ENCODE results near the gene HLA-G.
"Not testable (repeated sequence)": the region's sequence is repeated elsewhere in the genome, so short reads cannot be mapped to it uniquely, and the experiment has no call there.

Gene HLA-G

GRCh38 chr6:29827579-29828470 lies at the start of gene HLA-G:
Gene HLA-G, plus strand, starts transcription at chr6:29827825. Its CDS starts 20 bp downstream, at chr6:29827845.
- no peak for DNase-seq

DNA sequence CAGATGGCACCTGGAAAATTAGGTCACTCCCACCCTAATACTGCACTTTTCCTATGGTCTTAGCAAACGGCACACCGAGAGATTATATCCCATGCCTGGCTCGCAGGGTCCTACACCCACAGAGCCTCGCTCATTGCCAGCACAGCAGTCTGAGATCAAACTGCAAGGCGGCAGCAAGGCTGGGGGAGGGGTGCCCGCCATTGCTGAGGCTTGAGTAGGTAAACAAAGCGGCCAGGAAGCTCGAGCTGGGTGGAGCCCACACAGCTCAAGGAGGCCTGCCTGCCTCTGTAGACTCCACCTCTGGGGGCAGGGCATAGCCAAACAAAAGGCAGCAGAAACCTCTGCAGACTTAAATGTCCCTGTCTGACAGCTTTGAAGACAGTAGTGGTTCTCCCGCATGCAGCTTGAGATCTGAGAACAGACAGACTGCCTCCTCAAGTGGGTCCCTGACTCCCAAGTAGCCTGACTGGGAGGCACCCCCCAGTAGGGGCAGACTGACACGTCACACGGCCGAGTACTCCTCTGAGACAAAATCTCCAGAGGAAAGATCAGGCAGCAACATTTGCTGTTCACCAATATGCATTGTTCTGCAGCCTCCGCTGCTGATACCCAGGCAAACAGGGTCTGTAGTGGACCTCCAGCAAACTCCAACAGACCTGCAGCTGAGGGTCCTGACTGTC lies 47.5 kb upstream of the HLA-G start:
- not testable (repeated sequence) for DNase-seq

- no peak for DNase-seq
Observed at GRCh38 chr6:29789176-29789575, 38.4 kb upstream of the HLA-G start.

- DNase-seq, result no peak
Observed at GRCh38 chr6:29790626-29791025, 37.0 kb upstream of the HLA-G start.

DNA sequence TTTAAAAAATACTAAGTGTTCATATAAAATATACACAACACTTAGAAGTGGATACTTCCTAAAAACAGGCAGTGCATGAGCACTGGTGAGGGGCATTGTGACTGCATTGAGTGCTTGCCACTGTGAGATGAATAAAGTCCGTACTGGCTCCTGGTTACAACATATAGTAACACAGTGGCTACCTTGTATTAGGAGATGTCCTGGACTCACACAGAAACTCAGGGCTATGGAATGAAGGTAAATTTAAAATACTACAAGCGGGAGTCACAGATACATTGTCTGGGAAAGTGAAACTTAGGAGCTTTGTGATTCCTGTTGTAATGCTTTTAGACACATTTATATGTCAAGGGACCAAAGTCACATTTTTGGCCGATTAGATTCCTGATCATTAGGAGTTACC lies 36.5 kb upstream of the HLA-G start:
- DNase-seq, result no peak

DNA sequence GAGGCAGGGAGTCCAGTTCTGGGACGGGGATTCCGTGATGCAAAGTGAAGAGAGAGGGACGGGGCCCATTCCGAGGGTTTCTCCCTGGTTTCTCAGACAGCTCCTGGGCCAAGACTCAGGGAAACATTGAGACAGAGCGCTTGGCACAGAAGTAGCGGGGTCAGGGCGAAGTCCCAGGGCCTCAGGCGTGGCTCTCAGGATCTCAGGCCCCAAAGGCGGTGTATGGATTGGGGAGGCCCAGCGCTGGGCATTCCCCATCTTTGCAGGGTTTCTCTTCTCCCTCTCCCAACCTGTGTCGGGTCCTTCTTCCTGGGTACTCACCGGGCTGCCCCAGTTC lies 35.9 kb upstream of the HLA-G start:
- DNase-seq, result no peak

GRCh38 chr6:29792123-29793035 lies 35.2 kb upstream of the HLA-G start:
- DNase-seq, result peak; percentile 74

DNA sequence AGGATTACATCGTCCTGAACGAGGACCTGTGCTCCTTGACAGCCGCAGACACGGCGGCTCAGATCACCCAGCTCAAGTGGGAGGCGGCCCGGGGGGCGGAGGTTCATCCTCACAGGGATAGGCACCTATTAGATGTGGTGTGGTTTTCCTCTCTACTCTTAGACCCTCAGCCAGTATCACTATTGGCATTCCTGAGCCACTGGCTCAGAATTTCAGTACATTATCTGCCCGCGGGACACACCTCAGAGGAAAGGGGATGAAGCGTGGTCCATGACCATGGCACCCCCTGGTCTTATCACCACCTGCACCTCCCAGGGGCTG lies 34.6 kb upstream of the HLA-G start:
- no peak for DNase-seq

DNA sequence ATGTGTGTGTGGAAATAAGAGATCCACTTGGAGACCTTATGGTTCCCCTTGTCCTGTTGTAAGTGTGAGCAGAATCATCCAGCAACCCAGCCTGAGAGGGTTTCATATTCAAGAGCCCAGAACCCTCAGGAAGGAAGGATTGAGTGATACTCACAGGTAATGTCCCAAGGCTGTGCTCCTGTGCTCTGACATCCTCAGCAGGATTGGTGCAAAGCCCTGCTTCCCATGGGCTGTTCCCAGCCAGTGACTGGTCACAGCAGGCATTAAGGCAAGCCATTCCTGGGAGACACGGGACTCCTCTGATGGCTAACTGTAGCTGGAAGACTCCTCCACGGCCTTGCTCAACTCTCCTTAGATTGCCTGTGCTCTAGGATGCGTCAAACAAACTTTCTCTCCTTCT lies 33.8 kb upstream of the HLA-G start:
- DNase-seq, result no peak

DNA sequence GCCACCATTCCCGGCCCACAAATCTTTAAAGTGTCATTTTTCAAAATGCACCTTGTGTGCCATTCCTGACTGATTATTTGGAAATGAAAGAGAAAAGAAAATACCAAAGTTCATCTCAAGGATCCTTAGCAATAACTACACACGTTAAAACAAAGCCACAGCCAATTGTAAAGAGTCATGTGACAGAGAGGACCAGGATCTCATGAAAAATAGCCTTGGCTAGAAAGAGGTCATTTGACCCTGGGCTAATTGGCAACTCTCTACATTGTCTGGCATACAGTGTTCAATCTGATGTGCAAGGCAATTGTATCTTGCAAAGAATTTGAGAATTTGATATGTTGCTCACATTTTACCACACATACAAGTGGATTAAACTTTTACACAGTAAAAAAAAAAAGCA lies 31.6 kb upstream of the HLA-G start:
- no peak for DNase-seq

DNA sequence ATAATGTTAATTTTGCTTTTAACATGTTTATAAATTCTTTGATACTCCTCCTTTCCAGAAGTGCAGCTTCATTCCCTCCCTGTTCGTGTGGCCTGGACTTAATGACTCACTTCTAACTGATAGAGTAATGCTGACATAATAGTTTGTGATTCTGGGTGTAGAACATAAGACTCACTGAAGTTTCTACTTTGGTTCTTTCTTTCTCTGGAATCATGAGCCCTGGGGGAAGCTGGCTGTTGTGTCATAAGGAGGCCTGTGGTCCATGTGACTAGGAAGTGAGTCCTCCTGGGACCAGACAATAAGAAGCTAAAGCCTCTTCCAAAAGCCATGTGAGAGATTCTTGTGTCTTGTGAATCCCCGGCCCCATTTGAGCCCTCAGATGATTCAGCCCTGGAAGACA lies 30.5 kb upstream of the HLA-G start:
- no peak for DNase-seq

GRCh38 chr6:29797966-29798365 lies 29.7 kb upstream of the HLA-G start:
- no peak for DNase-seq

DNA sequence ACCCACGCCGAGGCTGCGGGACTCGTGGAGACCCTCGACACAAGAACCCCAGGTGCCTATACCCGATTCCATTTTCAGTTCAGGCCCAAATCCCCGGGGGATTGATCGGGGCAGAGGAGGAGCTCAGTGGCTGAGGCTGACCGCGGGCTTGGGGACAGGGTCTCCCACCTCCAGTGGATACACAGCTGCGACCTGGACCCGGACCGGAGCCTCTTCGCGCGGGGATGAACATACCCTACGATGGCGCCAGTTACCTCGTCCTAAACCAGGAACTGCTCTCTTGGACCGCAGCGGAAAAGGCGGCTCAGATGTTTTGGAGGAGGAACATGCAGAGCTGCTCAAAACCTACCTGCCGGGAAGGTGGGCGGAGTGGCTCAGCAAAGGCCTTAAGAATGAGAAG lies 27.4 kb upstream of the HLA-G start:
- no peak for DNase-seq

- DNase-seq, result no peak
Observed at GRCh38 chr6:29806387-29806786, 21.2 kb upstream of the HLA-G start.

- DNase-seq, result no peak
Observed at GRCh38 chr6:29809249-29809648, 18.4 kb upstream of the HLA-G start.

DNA sequence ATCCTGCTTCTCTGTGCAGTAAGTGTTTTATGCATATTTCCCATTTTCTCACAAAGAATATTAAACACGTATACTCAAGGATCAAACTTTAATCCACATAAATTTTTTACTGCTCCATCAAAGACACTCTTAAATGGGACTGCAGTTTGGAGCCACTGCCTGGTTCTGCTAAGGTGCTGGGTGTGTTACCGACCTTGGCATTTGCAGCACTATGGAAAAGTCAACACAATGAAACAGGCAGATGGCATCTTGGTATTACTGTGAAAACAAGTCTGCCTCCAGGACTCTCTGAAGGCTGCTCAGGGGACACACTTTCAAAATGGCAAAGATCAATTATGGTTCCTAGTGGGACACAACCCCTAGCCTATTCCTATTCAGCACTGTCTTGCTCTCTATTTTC lies 17.3 kb upstream of the HLA-G start:
- no peak for DNase-seq

DNA sequence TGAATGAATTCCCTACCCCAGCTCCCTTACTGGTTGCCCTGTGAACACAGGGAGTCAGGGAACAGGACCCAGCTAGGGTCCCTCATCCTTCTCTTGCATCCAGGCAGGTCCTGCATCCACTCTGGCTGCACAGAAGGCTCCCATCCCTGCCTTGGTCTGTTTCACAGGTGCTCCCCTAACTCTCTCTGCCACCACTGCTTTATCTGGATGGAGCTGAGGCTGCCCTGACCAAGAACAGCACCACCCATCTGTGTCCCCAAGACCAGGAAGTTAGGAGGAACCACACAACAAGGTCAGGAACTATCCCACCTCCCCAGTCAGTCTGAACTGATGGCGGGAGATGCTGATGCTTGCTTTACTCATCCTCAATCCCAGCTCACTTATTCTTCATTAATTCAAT lies 16.2 kb upstream of the HLA-G start:
- DNase-seq, result no peak

GRCh38 chr6:29813066-29813465 lies 14.6 kb upstream of the HLA-G start:
- no peak for DNase-seq

- no peak for DNase-seq
Observed at GRCh38 chr6:29813809-29814208, 13.8 kb upstream of the HLA-G start.

DNA sequence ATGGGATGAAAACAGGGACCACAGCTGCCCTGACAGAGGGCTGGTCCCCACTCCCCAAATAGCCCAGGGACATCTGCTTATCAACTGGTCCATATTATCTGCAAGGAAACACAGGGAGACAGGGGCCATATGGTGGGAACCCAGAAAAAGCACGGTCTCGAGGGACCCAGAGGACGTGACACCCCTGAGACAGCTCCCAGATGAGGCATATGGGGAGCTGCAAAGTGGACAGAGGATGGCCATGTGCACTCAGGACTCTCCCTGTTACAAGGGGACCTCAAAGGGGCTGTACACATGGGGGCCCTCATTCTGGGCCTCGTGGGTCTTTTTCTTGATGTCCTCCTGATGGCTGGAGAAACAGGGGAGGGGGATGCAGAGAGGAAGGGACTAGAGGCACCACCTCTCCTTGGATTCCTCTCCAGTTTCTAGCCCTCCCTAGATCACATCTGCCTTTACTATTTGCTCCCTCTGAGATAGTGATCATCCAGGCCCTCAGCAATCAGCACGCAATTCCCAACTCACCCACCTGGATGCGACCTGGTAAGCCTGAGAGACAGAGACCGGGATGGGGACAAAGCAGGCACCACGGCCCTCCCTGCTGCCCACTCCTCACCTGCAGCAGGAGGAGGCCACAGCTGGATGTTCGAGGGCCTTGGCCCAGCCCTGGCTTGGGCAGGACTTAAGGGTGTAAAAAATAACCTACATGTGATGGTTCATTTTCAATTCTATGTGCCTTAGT lies 13.1 kb upstream of the HLA-G start:
- no peak for DNase-seq

GRCh38 chr6:29815118-29815750 lies 12.4 kb upstream of the HLA-G start:
- no peak for DNase-seq

- DNase-seq, result no peak
Observed at GRCh38 chr6:29816030-29816429, 11.6 kb upstream of the HLA-G start.
